ENCODE results near the gene HOMER3. TPM values are rescaled to one million over a fixed set of nuclear protein-coding genes. Genes with fewer than 3 reads are reported as not detected.
"Not testable (repeated sequence)": the region's sequence is repeated elsewhere in the genome, so short reads cannot be mapped to it uniquely, and the experiment has no call there.

Gene HOMER3
- total RNA-seq, 1 experiment from 2014 or later: 58.9 TPM

DNA sequence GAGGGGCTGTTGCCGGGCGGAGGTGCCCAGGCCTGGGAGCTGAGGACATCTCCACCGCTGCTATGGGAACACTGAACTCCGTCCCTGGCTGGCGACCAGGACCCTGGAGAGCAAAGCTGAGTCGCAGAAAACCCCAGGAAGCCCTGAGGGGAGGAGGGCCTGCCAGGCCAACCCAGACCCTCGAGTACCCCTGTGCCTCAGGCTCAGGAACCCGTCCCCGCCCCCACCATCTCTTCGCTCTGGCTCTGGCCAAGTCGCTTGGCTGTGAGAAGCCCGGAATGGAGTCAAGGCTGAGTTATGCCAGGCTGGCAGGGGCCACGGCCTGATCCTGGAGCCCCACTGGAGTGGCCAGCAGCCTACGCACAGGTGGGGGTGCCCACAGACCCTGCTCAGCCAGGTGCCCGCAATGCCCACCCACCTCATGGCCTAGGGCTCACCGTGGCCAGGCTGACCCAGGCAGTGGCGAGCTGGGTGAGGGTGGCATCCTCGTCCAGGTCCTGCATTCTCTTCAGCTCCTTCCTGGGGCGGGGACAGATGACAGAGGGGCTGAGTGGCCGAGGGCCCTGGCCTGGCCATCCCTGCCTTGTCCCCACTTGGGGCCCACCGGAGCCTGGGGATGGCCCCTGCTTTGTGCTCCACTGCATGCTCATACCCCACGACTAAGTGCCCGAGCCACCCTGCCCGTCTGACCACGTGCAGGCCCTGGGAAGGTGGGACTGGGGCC, 36.5 kb downstream of the HOMER3 start:
- intact Hi-C loops (cut with micrococcal nuclease; ENCODE audit: unreplicated experiment) (no loop called here), in situ Hi-C loops (cut with HindIII; ENCODE audit: low pct_unique_long_range_greater_than_20kb, low sequenced_read_pairs) (no loop called here)
- BruUV-seq (replicated peaks): no TSS peak
- Histone ChIP-seq H3K27ac (ENCODE audit: low read length) (no peak overlapping the region), H3K4me3 (ENCODE audit: low read depth in 2 of 2, low read length in 2 of 2) (no peak overlapping the region), H3K4me1 (ENCODE audit: control insufficient read depth, insufficient read depth, low read length) (no peaks in the 10 kb centered on the region), H3K36me3 (ENCODE audit: control insufficient read depth, insufficient read depth, low read length) (no peaks in the 10 kb centered on the region), H3K9me3 (ENCODE audit: control insufficient read depth, insufficient read depth, low read depth, low read length) (no peaks in the 10 kb centered on the region), H3K27me3 (ENCODE audit: control insufficient read depth, insufficient read depth, low read length) (no peaks in the 10 kb centered on the region)
- no peak for ATAC-seq
- TF ChIP-seq POLR2AphosphoS5 (IDR thresholded peaks at IDR 0.05; ENCODE audit: low read depth, low read length) (no peak), TCF7L2 (IDR thresholded peaks at IDR 0.05; ENCODE audit: low read depth, low read length) (no peak), SIN3A (IDR thresholded peaks at IDR 0.05; ENCODE audit: borderline replicate concordance, insufficient read depth, low read depth, low read length) (no peak)
- TF ChIP-seq, protein P1, sequence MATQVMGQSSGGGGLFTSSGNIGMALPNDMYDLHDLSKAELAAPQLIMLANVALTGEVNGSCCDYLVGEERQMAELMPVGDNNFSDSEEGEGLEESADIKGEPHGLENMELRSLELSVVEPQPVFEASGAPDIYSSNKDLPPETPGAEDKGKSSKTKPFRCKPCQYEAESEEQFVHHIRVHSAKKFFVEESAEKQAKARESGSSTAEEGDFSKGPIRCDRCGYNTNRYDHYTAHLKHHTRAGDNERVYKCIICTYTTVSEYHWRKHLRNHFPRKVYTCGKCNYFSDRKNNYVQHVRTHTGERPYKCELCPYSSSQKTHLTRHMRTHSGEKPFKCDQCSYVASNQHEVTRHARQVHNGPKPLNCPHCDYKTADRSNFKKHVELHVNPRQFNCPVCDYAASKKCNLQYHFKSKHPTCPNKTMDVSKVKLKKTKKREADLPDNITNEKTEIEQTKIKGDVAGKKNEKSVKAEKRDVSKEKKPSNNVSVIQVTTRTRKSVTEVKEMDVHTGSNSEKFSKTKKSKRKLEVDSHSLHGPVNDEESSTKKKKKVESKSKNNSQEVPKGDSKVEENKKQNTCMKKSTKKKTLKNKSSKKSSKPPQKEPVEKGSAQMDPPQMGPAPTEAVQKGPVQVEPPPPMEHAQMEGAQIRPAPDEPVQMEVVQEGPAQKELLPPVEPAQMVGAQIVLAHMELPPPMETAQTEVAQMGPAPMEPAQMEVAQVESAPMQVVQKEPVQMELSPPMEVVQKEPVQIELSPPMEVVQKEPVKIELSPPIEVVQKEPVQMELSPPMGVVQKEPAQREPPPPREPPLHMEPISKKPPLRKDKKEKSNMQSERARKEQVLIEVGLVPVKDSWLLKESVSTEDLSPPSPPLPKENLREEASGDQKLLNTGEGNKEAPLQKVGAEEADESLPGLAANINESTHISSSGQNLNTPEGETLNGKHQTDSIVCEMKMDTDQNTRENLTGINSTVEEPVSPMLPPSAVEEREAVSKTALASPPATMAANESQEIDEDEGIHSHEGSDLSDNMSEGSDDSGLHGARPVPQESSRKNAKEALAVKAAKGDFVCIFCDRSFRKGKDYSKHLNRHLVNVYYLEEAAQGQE (IDR thresholded peaks at IDR 0.05; ENCODE audit: insufficient read depth in 1 of 2, low read depth in 2 of 2, low read length in 1 of 2): no peak
- TF ChIP-seq, protein P2, sequence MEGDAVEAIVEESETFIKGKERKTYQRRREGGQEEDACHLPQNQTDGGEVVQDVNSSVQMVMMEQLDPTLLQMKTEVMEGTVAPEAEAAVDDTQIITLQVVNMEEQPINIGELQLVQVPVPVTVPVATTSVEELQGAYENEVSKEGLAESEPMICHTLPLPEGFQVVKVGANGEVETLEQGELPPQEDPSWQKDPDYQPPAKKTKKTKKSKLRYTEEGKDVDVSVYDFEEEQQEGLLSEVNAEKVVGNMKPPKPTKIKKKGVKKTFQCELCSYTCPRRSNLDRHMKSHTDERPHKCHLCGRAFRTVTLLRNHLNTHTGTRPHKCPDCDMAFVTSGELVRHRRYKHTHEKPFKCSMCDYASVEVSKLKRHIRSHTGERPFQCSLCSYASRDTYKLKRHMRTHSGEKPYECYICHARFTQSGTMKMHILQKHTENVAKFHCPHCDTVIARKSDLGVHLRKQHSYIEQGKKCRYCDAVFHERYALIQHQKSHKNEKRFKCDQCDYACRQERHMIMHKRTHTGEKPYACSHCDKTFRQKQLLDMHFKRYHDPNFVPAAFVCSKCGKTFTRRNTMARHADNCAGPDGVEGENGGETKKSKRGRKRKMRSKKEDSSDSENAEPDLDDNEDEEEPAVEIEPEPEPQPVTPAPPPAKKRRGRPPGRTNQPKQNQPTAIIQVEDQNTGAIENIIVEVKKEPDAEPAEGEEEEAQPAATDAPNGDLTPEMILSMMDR (IDR thresholded peaks at IDR 0.05): no peak
- ChIA-PET POLR2A (no interaction called here), CTCF (no interaction called here)
- DNase-seq (ENCODE audit: low read depth, low spot score): no peak

DNA sequence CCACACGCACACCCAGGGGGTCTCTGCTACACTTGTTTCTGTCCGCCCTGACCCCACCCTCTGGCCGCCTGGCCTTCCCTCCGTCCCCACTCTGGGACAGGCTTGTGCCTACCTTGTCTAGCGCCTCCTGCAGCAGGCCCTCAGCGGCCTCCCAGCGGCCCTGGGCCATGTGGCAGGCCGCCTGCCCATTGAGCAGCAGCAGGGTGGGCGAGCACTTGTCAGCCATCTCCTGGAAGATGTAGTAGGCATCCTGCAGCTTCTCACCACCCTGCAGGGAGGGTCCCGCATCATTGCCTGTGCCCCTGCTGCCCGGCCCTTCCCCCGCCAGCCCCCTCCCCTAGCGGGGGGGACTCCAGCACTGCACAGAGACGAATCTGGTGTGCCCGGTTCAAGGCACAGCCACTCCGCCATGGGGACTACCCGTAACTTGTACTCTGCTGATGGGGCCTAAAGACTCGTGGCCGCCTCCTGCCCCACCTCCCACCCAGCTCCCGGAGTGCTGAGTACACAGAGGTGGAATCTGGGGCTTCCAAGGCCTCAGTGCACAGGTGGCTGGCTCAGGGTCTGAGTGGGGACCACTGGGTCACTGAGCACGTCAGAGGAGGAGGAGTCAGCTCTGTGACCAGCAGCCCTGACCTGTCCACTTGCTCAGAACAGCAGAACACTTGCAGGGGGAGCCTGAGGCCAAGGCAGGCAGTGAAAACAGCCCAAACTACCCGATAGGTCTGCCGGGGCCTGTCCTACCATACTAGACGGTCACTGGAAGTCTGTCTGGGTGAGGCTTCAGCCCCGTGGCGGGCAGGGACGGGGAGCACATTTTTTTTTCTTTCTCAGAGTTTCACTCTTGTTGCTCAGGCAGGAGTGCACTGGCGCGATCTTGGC, 37.6 kb downstream of the HOMER3 start:
- BruUV-seq (replicated peaks): no TSS peak
- no peaks in the 10 kb centered on the region for H3K27me3 ChIP-seq (ENCODE audit: control insufficient read depth, insufficient read depth, low read length)
- POLR2A ChIA-PET: no interaction called here
- no peaks in the 10 kb centered on the region for H3K9me3 ChIP-seq (ENCODE audit: control insufficient read depth, insufficient read depth, low read depth, low read length)
- CTCF ChIA-PET: no interaction called here
- intact Hi-C loops (cut with micrococcal nuclease; ENCODE audit: unreplicated experiment): no loop called here
- no peak overlapping the region for H3K27ac ChIP-seq (ENCODE audit: low read length)
- in situ Hi-C loops (cut with HindIII; ENCODE audit: low pct_unique_long_range_greater_than_20kb, low sequenced_read_pairs): no loop called here
- H3K4me3 ChIP-seq (ENCODE audit: low read depth in 2 of 2, low read length in 2 of 2): no peak overlapping the region
- H3K4me1 ChIP-seq (ENCODE audit: control insufficient read depth, insufficient read depth, low read length): no peaks in the 10 kb centered on the region
- DNase-seq (ENCODE audit: low read depth, low spot score) (no peak), ATAC-seq (no peak)
- TF ChIP-seq, protein P1 (IDR thresholded peaks at IDR 0.05; ENCODE audit: insufficient read depth in 1 of 2, low read depth in 2 of 2, low read length in 1 of 2): no peak
- no peak for TF ChIP-seq TCF7L2 (IDR thresholded peaks at IDR 0.05; ENCODE audit: low read depth, low read length)
- no peak for TF ChIP-seq SIN3A (IDR thresholded peaks at IDR 0.05; ENCODE audit: borderline replicate concordance, insufficient read depth, low read depth, low read length)
- TF ChIP-seq, protein P2 (IDR thresholded peaks at IDR 0.05): no peak
- H3K36me3 ChIP-seq (ENCODE audit: control insufficient read depth, insufficient read depth, low read length): no peaks in the 10 kb centered on the region

DNA sequence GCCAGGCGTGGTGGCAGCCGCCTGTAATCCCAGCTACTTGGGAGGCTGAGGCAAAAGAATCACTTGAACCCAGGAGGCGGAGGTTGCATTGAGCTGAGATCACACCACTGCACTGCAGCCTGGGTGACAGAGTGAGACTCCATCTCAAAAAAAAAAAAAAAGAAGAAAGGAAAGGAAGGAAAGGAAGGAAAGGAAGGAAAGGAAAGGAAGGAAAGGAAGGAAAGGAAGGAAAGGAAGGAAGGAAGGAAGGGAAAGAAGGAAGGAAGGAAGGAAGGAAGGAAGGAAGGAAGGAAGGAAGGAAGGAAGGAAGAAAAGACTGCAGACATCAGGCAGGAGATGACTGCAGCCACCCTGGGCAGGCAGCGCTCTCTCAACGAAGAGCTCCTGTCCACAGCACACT, 38.5 kb downstream of the HOMER3 start:
- ATAC-seq; in situ Hi-C loops (cut with HindIII; ENCODE audit: low pct_unique_long_range_greater_than_20kb, low sequenced_read_pairs); H3K4me3 ChIP-seq (ENCODE audit: low read depth in 2 of 2, low read length in 2 of 2); H3K4me1 ChIP-seq (ENCODE audit: control insufficient read depth, insufficient read depth, low read length); CTCF ChIA-PET; DNase-seq (ENCODE audit: low read depth, low spot score); H3K27ac ChIP-seq (ENCODE audit: low read length); H3K9me3 ChIP-seq (ENCODE audit: control insufficient read depth, insufficient read depth, low read depth, low read length); intact Hi-C loops (cut with micrococcal nuclease; ENCODE audit: unreplicated experiment); H3K27me3 ChIP-seq (ENCODE audit: control insufficient read depth, insufficient read depth, low read length); H3K36me3 ChIP-seq (ENCODE audit: control insufficient read depth, insufficient read depth, low read length); BruUV-seq (replicated peaks): not testable (repeated sequence)
- POLR2A ChIA-PET: interaction anchor here (0.7 kb wide), 1 partner anchor 10 kb away, joined by 5 read pairs; no protein-coding TSS in a partner anchor

Measured in Panc1 (cell line).